Measurements from ENCODE around the gene CPN2.

CPN2 gene

GRCh38 chr3:194352667-194353246 is 1.6 kb upstream of the CPN2 start:
- DNase-seq = no peak

GRCh38 chr3:194351952-194352536 is 916 bp upstream of the CPN2 start:
- no peak for DNase-seq

- DNase-seq = no peak
Measured at GRCh38 chr3:194350726-194351071, 429 bp downstream of the CPN2 start.

- peak; percentile 45 for DNase-seq
Measured at GRCh38 chr3:194348354-194348753, 2.8 kb downstream of the CPN2 start.

GRCh38 chr3:194346621-194347020 is 4.5 kb downstream of the CPN2 start:
- DNase-seq = no peak

- DNase-seq = no peak
Measured at GRCh38 chr3:194346035-194346434, 5.1 kb downstream of the CPN2 start.

- DNase-seq = peak; percentile 56
Measured at GRCh38 chr3:194344012-194344411, 7.1 kb downstream of the CPN2 start.

- DNase-seq = no peak
Measured at GRCh38 chr3:194343561-194343893, 7.6 kb downstream of the CPN2 start.

- no peak for DNase-seq
Measured at GRCh38 chr3:194342861-194343560, 8.1 kb downstream of the CPN2 start.

GRCh38 chr3:194340757-194341400 is 10.2 kb downstream of the CPN2 start:
- DNase-seq = no peak

GRCh38 chr3:194339840-194340239 is 11.3 kb downstream of the CPN2 start:
- DNase-seq = no peak

GRCh38 chr3:194339356-194339755 is 11.8 kb downstream of the CPN2 start:
- no peak for DNase-seq

- peak; percentile 36 for DNase-seq
Measured at GRCh38 chr3:194337965-194338753, 13.0 kb downstream of the CPN2 start.

GRCh38 chr3:194336601-194337355 is 14.3 kb downstream of the CPN2 start:
- DNase-seq = no peak

GRCh38 chr3:194333981-194334320 is 17.2 kb downstream of the CPN2 start:
- DNase-seq = no peak

GRCh38 chr3:194333212-194333980 is 17.7 kb downstream of the CPN2 start:
- DNase-seq = peak; percentile 86

- no peak for DNase-seq
Measured at GRCh38 chr3:194332858-194333211, 18.3 kb downstream of the CPN2 start.

GRCh38 chr3:194330579-194330978 is 20.5 kb downstream of the CPN2 start:
- peak; percentile 73 for DNase-seq

GRCh38 chr3:194330160-194330559 is 21.0 kb downstream of the CPN2 start:
- DNase-seq = no peak

- no peak for DNase-seq
Measured at GRCh38 chr3:194329583-194329965, 21.6 kb downstream of the CPN2 start.

GRCh38 chr3:194328942-194329582 is 22.1 kb downstream of the CPN2 start:
- no peak for DNase-seq
